ENCODE data around the gene RAF1. TPM values are rescaled to one million over a fixed set of nuclear protein-coding genes. Genes with fewer than 3 reads are reported as not detected.
"Not testable (repeated sequence)": the region's sequence is repeated elsewhere in the genome, so short reads cannot be mapped to it uniquely, and the experiment has no call there.

The RAF1 gene
- total RNA-seq, 4 donors from 2014 or later, result 121 to 133 (median 126) TPM

GRCh38 chr3:12671120-12671450, 7.2 kb upstream of the RAF1 start:
- H3K9me3 ChIP-seq, result no peaks in the 10 kb centered on the region
- H3K27me3 ChIP-seq, result no peaks in the 10 kb centered on the region
- peak overlapping the region in 2 of 4 donors; percentile 48 to 81 for H3K27ac ChIP-seq
- no peaks in the 10 kb centered on the region for H3K36me3 ChIP-seq
- no peak for TF ChIP-seq POLR2A (IDR thresholded peaks at IDR 0.05)
- TF ChIP-seq, protein P1, sequence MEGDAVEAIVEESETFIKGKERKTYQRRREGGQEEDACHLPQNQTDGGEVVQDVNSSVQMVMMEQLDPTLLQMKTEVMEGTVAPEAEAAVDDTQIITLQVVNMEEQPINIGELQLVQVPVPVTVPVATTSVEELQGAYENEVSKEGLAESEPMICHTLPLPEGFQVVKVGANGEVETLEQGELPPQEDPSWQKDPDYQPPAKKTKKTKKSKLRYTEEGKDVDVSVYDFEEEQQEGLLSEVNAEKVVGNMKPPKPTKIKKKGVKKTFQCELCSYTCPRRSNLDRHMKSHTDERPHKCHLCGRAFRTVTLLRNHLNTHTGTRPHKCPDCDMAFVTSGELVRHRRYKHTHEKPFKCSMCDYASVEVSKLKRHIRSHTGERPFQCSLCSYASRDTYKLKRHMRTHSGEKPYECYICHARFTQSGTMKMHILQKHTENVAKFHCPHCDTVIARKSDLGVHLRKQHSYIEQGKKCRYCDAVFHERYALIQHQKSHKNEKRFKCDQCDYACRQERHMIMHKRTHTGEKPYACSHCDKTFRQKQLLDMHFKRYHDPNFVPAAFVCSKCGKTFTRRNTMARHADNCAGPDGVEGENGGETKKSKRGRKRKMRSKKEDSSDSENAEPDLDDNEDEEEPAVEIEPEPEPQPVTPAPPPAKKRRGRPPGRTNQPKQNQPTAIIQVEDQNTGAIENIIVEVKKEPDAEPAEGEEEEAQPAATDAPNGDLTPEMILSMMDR (IDR thresholded peaks at IDR 0.05), result no peak
- DNase-seq, result no peak
- no peaks in the 10 kb centered on the region for H3K4me1 ChIP-seq
- H3K4me3 ChIP-seq, result no peak overlapping the region

- no peak for TF ChIP-seq POLR2A (IDR thresholded peaks at IDR 0.05)
- TF ChIP-seq, protein P1 (IDR thresholded peaks at IDR 0.05), result no peak
- Histone ChIP-seq H3K9me3 (no peaks in the 10 kb centered on the region), H3K27me3 (no peaks in the 10 kb centered on the region), H3K36me3 (no peaks in the 10 kb centered on the region), H3K4me1 (no peaks in the 10 kb centered on the region), H3K27ac (peak overlapping the region in 2 of 4 donors; percentile 48 to 81), H3K4me3 (no peak overlapping the region)
- no peak for DNase-seq
Measured at GRCh38 chr3:12670365-12671119, 6.6 kb upstream of the RAF1 start.

DNA sequence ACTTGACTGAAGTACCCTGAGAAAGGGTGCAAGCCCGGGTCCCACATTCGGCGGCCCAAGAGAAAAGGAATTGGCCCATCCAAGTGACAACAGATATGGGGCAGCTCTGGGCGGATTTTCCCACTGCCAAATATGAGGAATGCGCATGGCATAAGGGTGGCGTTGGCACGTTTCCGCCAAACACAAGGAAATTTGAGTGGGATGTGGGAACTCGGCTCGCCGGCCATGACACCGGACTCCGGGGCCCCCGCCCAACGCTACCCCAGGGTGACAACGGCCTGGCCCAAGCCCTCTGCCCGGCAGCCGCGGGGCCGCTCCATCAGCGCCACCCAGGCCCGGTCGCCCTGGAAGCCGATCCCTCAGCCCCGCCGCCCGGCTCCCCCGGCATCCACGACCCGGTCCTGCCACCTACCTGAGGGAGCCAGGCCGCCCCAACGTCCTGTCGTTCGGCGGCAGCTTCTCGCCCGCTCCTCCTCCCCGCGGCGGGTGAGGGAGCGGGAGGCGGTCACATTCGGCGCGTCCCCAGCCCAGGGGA, 449 bp downstream of the RAF1 start:
- DNase-seq, result peak in 2 of 3 donors; percentile 28 to 62
- peak overlapping the region; percentile 84 to 96 (median 90) for H3K4me3 ChIP-seq
- no peaks in the 10 kb centered on the region for H3K27me3 ChIP-seq
- H3K9me3 ChIP-seq, result no peaks in the 10 kb centered on the region
- H3K27ac ChIP-seq, result peak overlapping the region; percentile 96 to 100 (median 98)
- TF ChIP-seq, protein P1 (IDR thresholded peaks at IDR 0.05), result no peak
- no peak for TF ChIP-seq POLR2A (IDR thresholded peaks at IDR 0.05)
- peaks cover 0 to 36% (median 9%) of the 10 kb centered on the region in 4 donors for H3K4me1 ChIP-seq
- no peaks in the 10 kb centered on the region for H3K36me3 ChIP-seq

DNA sequence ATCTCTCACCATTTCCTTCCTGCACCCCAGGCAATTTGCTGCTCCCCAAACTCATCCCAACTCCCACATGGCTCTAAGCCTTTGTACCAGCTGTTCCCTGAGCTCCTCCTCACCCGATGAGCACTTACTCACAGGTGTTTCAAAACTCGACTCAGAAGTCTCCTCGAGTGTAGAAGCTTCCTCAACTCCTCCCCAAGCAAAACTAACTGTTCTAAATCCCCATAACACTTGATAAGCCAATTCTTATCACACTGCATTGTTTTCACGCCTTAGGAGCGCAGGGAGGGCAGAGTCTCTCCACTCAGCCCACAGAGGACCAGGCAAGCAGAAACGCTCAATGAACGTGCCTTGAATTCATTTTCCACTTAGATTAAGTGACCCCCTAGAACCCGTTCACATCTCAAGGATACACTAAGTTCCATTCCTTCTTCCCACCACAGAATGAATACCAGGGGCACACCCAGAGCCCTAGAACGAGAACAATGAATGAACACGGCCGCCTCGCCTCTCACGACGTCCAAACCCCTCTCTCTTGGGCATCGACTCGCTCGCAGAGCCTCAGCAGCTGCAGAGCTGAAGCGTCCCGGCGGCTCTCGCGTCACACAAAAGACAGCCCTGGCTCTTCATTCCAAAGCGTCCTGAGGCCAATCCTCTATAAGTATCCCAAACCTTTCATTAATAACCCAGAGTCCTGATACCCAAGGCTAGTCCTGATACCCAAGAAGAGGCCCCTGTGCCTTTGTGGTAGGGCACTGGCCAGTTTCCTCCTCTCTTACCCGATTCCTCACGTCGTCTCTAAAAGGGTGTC, 1.1 kb downstream of the RAF1 start:
- Histone ChIP-seq H3K4me3 (peak overlapping the region; percentile 84 to 96 (median 90)), H3K27ac (peak overlapping the region; percentile 96 to 100 (median 98)), H3K36me3 (no peaks in the 10 kb centered on the region), H3K9me3 (no peaks in the 10 kb centered on the region), H3K4me1 (peaks cover 0 to 43% (median 9%) of the 10 kb centered on the region in 4 donors), H3K27me3 (no peaks in the 10 kb centered on the region)
- TF ChIP-seq POLR2A (IDR thresholded peaks at IDR 0.05), result peak; percentile 43 to 44
- TF ChIP-seq, protein P1 (IDR thresholded peaks at IDR 0.05), result no peak
- DNase-seq, result peak in 2 of 3 donors; percentile 62 to 64

DNA sequence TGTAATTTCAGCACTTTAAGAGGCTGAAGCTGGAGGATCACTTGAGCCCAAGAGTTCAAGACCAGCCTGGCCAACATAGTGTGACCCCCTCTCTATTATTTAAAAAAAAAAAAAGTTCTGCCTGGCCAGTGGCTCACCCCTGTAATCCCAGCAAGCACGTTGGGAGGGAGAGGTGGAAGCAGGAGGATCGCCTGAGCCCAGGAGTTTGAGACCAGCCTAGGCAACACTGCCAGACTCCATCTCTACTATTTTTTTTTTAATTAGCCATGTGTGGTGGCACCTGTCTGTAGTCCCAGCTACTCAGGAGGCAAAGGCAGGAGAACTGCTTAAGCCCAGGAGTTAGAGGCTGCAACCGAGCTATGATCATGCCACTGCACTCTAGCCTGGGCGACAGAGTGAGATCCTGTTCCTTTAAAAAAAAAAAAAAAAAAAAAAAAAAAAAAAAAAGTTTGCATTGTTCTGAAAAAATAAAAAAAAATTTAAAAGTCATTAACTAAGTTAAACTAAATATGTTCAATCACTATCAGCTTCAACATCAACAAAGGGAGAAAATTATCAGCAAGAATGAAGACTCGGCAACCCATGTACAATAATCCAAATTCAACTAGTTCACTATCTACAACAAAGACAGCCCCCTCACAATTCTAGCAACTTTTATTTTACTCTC, 1.9 kb downstream of the RAF1 start:
- H3K36me3 ChIP-seq, result no peaks in the 10 kb centered on the region
- H3K27me3 ChIP-seq, result no peaks in the 10 kb centered on the region
- H3K4me1 ChIP-seq, result peaks cover 0 to 44% (median 9%) of the 10 kb centered on the region in 4 donors
- DNase-seq, result peak in 1 of 3 donors; percentile 27
- H3K4me3 ChIP-seq, result peak overlapping the region; percentile 84 to 96 (median 90)
- peak overlapping the region in 3 of 4 donors; percentile 97 to 100 (median 98) for H3K27ac ChIP-seq
- no peaks in the 10 kb centered on the region for H3K9me3 ChIP-seq
- TF ChIP-seq, protein P1 (IDR thresholded peaks at IDR 0.05), result no peak
- no peak for TF ChIP-seq POLR2A (IDR thresholded peaks at IDR 0.05)

GRCh38 chr3:12661375-12661774, 2.5 kb downstream of the RAF1 start:
- H3K27me3 ChIP-seq, DNase-seq, H3K27ac ChIP-seq, H3K9me3 ChIP-seq, H3K36me3 ChIP-seq: not testable (repeated sequence)
- H3K4me1 ChIP-seq, result peaks cover 0 to 44% (median 9%) of the 10 kb centered on the region in 4 donors
- peak overlapping the region in 1 of 4 donors; percentile 88 for H3K4me3 ChIP-seq
